ENCODE data around the gene GRAMD1A. TPM values are rescaled to one million over a fixed set of nuclear protein-coding genes. Genes with fewer than 3 reads are reported as not detected.

GRAMD1A gene
- total RNA-seq, 4 donors from 2014 or later, result 6.0 to 135 (median 61.6) TPM

- Histone ChIP-seq H3K27ac (no peak overlapping the region), H3K4me1 (peaks cover 0 to 6% (median 2%) of the 10 kb centered on the region in 4 donors), H3K36me3 (no peaks in the 10 kb centered on the region), H3K9me3 (peaks cover 0 to 7% (median 0%) of the 10 kb centered on the region in 4 donors), H3K27me3 (no peaks in the 10 kb centered on the region), H3K4me3 (no peak overlapping the region)
- no peak for DNase-seq
- TF ChIP-seq POLR2A (IDR thresholded peaks at IDR 0.05) (no peak), CTCF (IDR thresholded peaks at IDR 0.05) (no peak)
These were observed 25.5 kb upstream of the GRAMD1A start for GRCh38 chr19:34974646-34975045.

- peaks cover 0 to 7% (median 0%) of the 10 kb centered on the region in 4 donors for H3K9me3 ChIP-seq
- TF ChIP-seq POLR2A (IDR thresholded peaks at IDR 0.05), result no peak
- TF ChIP-seq CTCF (IDR thresholded peaks at IDR 0.05), result no peak
- H3K27me3 ChIP-seq, result no peaks in the 10 kb centered on the region
- peaks cover 0 to 6% (median 2%) of the 10 kb centered on the region in 4 donors for H3K4me1 ChIP-seq
- no peaks in the 10 kb centered on the region for H3K36me3 ChIP-seq
- H3K4me3 ChIP-seq, result no peak overlapping the region
- H3K27ac ChIP-seq, result no peak overlapping the region
- peak in 1 of 3 donors; percentile 56 for DNase-seq
These were observed 25.1 kb upstream of the GRAMD1A start for GRCh38 chr19:34975056-34975455.

GRCh38 chr19:34976611-34977010 is 23.5 kb upstream of the GRAMD1A start:
- Histone ChIP-seq H3K4me1 (peaks cover 0 to 6% (median 2%) of the 10 kb centered on the region in 4 donors), H3K27ac (no peak overlapping the region), H3K27me3 (no peaks in the 10 kb centered on the region), H3K36me3 (no peaks in the 10 kb centered on the region), H3K9me3 (peaks cover 0 to 7% (median 0%) of the 10 kb centered on the region in 4 donors), H3K4me3 (no peak overlapping the region)
- DNase-seq, result peak in 1 of 3 donors; percentile 5
- TF ChIP-seq CTCF (IDR thresholded peaks at IDR 0.05), result no peak
- no peak for TF ChIP-seq POLR2A (IDR thresholded peaks at IDR 0.05)

- Histone ChIP-seq H3K4me3 (no peak overlapping the region), H3K9me3 (peaks cover 0 to 7% (median 0%) of the 10 kb centered on the region in 4 donors), H3K27ac (no peak overlapping the region), H3K27me3 (no peaks in the 10 kb centered on the region), H3K36me3 (no peaks in the 10 kb centered on the region), H3K4me1 (peaks cover 0 to under 1% (median 0%) of the 10 kb centered on the region in 4 donors)
- TF ChIP-seq CTCF (IDR thresholded peaks at IDR 0.05) (no peak), POLR2A (IDR thresholded peaks at IDR 0.05) (no peak)
- no peak for DNase-seq
These were observed 20.1 kb upstream of the GRAMD1A start for GRCh38 chr19:34979819-34980640.

GRCh38 chr19:34982275-34982674 is 17.8 kb upstream of the GRAMD1A start:
- H3K9me3 ChIP-seq, result no peaks in the 10 kb centered on the region
- DNase-seq, result no peak
- H3K4me1 ChIP-seq, result peaks cover 0 to 9% (median 0%) of the 10 kb centered on the region in 4 donors
- H3K27me3 ChIP-seq, result no peaks in the 10 kb centered on the region
- no peak overlapping the region for H3K27ac ChIP-seq
- TF ChIP-seq POLR2A (IDR thresholded peaks at IDR 0.05) (no peak), CTCF (IDR thresholded peaks at IDR 0.05) (no peak)
- H3K36me3 ChIP-seq, result no peaks in the 10 kb centered on the region
- no peak overlapping the region for H3K4me3 ChIP-seq

All from Peyer's patch (tissue), 4 donors.